Activated naive CD4-positive, alpha-beta T cell treated with anti-CD3 and anti-CD28 coated beads, Interleukin-2, amount 10 ng/mL, durations not matched to agents 7 days and 5 days (primary cell): ENCODE data around the gene FAAP20.

Experiments used
- CTCF ChIA-PET: fragments of 350-600 bp; sonication (Branson Sonifier 250); formaldehyde crosslinking; loops from one replicate; lab custom pipeline; 2021; ENCODE audit warnings: antibody characterized with exemption; lab: Charles Lee
- DNase-seq: peaks from one replicate; pipeline ENCODE4 v3.0.0-alpha.2; 2020
- H3K27ac Mint-ChIP-seq: one replicate; pipeline ENCODE4 v1.8.0; 2021; ENCODE audit warnings: mild to moderate bottlenecking, moderate library complexity, mixed read lengths
- H3K27me3 Mint-ChIP-seq: one replicate; pipeline ENCODE4 v1.8.0; 2021; ENCODE audit warnings: mild to moderate bottlenecking, mixed read lengths
- H3K36me3 Mint-ChIP-seq: one replicate; pipeline ENCODE4 v1.8.0; 2021; ENCODE audit warnings: mixed read lengths
- H3K4me1 Mint-ChIP-seq: one replicate; pipeline ENCODE4 v1.8.0; 2021; ENCODE audit warnings: mixed read lengths
- H3K4me3 Mint-ChIP-seq: one replicate; pipeline ENCODE4 v1.8.0; 2021; ENCODE audit warnings: mild to moderate bottlenecking, moderate library complexity, mixed read lengths
- H3K9me3 Mint-ChIP-seq: one replicate; pipeline ENCODE4 v1.8.0; 2021; ENCODE audit warnings: mixed read lengths

FAAP20 gene

GRCh38 chr1:2226525-2227345 is 32.2 kb upstream of the FAAP20 start:
- Mint-ChIP-seq H3K36me3 (peaks cover 25% of the 10 kb centered on the region), H3K4me1 (peaks cover 12% of the 10 kb centered on the region), H3K27ac (peak overlapping the region; percentile 26), H3K9me3 (no peaks in the 10 kb centered on the region), H3K4me3 (peak overlapping the region; percentile 56), H3K27me3 (peaks cover 42% of the 10 kb centered on the region)
- DNase-seq = no peak
- CTCF ChIA-PET = interaction anchor here (0.7 kb wide), 1 partner anchor 24 kb away, joined by 3 read pairs; no protein-coding TSS in a partner anchor

DNA sequence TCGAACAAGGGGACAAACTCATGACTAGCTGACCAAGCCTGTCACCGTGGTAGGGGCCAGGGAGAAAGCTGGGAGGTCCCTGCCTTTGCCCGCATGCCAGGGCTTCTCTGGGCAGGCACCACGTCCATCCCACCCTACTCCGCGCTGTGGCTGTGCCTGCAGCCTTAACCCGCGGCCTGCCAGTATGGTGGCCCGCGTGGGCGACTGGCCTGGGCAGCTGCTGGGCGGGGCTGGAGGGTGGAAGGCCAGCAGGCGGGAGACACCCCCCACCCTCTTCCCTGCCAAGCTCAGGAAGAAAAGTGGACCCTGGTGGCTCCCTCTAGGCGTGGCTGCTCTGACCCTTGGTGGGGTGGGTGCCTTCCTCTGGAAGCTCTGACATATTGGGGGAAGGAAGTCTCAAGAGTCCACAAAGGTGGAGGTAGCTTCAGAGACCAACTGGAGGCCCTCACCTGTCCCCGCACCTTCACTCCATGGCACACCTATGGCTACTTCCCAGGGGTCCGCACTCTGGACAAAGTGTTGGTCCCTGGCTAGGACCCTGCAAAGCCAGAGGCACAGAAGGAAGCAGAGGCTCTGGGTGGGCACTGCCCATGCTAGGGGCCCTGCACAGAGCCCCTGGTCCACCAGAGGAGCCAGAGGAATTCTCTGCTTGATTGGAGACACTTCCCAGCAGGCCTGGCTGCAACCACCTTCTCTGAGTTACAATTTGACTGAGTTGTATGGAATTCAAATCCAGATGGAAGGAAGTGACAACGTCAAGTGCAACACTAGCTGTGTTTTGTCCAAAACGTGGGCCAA is 30.3 kb upstream of the FAAP20 start:
- Mint-ChIP-seq H3K27ac (peak overlapping the region; percentile 49), H3K27me3 (peaks cover 60% of the 10 kb centered on the region), H3K36me3 (peaks cover 10% of the 10 kb centered on the region), H3K4me3 (no peak overlapping the region), H3K9me3 (no peaks in the 10 kb centered on the region), H3K4me1 (peaks cover 2% of the 10 kb centered on the region)
- CTCF ChIA-PET = interaction anchor here (1.6 kb wide), 1 partner anchor 12 kb away, joined by 6 read pairs; no protein-coding TSS in a partner anchor
- no peak for DNase-seq

DNA sequence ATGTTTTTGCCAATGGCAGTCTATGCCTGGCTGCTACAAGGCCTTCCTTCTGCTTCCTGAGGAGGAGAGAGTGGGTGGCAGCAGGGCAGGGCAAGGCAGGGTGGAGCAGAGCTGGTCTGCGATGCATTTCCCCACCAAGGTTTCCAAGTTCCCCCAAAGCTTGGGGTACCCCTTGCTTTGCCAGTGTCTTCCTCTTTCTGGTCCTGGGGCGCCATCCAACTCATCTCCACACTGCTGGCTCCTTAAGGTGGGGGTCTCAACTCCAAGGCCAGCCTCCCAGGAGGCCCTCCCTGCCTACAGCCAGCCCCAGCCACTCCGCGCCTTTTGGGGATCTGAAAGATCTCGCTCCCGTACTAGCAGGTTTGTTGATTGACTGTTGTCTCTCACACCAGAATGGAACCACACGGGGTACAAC is 29.6 kb upstream of the FAAP20 start:
- DNase-seq = no peak
- Mint-ChIP-seq H3K27ac (no peak overlapping the region), H3K9me3 (peaks cover 2% of the 10 kb centered on the region), H3K4me3 (no peak overlapping the region), H3K27me3 (peaks cover 61% of the 10 kb centered on the region), H3K36me3 (peaks cover 3% of the 10 kb centered on the region), H3K4me1 (peaks cover 2% of the 10 kb centered on the region)
- CTCF ChIA-PET = interaction anchor here (1.6 kb wide), 1 partner anchor 12 kb away, joined by 6 read pairs; no protein-coding TSS in a partner anchor

- H3K9me3 Mint-ChIP-seq = peaks cover 9% of the 10 kb centered on the region
- H3K36me3 Mint-ChIP-seq = no peaks in the 10 kb centered on the region
- CTCF ChIA-PET = interaction anchor here (0.6 kb wide), 1 partner anchor 168 kb away, joined by 3 read pairs; no protein-coding TSS in a partner anchor
- DNase-seq = no peak
- peaks cover 80% of the 10 kb centered on the region for H3K27me3 Mint-ChIP-seq
- peaks cover 1% of the 10 kb centered on the region for H3K4me1 Mint-ChIP-seq
- no peak overlapping the region for H3K27ac Mint-ChIP-seq
- no peak overlapping the region for H3K4me3 Mint-ChIP-seq
Observed at GRCh38 chr1:2221271-2221670, 26.7 kb upstream of the FAAP20 start.

- Mint-ChIP-seq H3K9me3 (peaks cover 9% of the 10 kb centered on the region), H3K36me3 (no peaks in the 10 kb centered on the region), H3K4me1 (peaks cover 13% of the 10 kb centered on the region), H3K27me3 (peaks cover 52% of the 10 kb centered on the region), H3K4me3 (no peak overlapping the region), H3K27ac (no peak overlapping the region)
- CTCF ChIA-PET = no interaction called here
- no peak for DNase-seq
Observed at GRCh38 chr1:2216767-2217058, 22.1 kb upstream of the FAAP20 start.

DNA sequence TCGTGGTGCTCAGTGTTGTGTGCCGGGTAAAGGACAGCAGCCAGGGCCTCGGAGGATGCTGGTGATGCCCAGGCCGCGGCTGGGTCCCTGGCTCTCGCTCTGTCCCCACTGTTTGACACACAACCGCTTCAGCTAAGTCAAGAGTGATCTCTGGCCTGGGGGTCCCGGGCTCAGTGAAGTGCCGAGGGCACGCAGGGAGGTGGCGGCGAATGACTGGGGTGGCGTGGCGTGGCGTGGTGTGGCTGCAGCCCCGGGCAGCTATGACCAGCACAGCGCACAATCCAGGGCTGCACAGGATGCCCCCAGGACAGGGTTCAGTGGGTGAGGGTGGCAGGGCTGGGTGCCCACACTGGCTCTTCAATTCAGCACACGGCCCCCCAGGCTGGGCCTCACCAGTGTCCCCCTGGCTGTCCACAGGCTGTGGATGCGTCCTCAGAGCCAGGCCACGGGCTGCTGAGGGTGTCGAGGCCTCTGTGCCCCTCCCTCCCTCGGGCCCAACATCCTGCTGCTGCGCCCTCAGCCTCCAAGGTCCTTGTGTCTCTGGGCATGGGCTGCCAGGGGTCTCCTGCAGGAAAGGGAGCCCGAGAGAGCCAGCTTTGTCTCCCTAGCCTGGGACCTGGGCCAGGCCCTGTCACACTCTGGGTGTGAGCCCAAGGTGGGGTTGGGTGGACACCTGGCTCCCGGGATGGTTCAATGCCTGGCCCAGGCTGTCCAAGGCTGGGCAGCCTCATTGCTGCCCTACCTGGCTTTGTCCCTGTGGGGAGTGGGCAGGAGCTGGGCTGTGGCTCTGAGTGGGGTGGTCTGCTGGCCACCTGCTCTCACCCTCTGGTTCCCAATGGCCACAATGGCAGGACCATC is 21.6 kb upstream of the FAAP20 start:
- Mint-ChIP-seq H3K4me1 (peaks cover 13% of the 10 kb centered on the region), H3K27me3 (peaks cover 48% of the 10 kb centered on the region), H3K9me3 (peaks cover 9% of the 10 kb centered on the region), H3K4me3 (no peak overlapping the region), H3K27ac (no peak overlapping the region), H3K36me3 (no peaks in the 10 kb centered on the region)
- CTCF ChIA-PET = no interaction called here
- no peak for DNase-seq

GRCh38 chr1:2215329-2215728 is 20.8 kb upstream of the FAAP20 start:
- H3K9me3 Mint-ChIP-seq = peaks cover 9% of the 10 kb centered on the region
- DNase-seq = no peak
- CTCF ChIA-PET = no interaction called here
- no peaks in the 10 kb centered on the region for H3K36me3 Mint-ChIP-seq
- H3K27me3 Mint-ChIP-seq = peaks cover 40% of the 10 kb centered on the region
- peaks cover 13% of the 10 kb centered on the region for H3K4me1 Mint-ChIP-seq
- no peak overlapping the region for H3K4me3 Mint-ChIP-seq
- H3K27ac Mint-ChIP-seq = no peak overlapping the region

DNA sequence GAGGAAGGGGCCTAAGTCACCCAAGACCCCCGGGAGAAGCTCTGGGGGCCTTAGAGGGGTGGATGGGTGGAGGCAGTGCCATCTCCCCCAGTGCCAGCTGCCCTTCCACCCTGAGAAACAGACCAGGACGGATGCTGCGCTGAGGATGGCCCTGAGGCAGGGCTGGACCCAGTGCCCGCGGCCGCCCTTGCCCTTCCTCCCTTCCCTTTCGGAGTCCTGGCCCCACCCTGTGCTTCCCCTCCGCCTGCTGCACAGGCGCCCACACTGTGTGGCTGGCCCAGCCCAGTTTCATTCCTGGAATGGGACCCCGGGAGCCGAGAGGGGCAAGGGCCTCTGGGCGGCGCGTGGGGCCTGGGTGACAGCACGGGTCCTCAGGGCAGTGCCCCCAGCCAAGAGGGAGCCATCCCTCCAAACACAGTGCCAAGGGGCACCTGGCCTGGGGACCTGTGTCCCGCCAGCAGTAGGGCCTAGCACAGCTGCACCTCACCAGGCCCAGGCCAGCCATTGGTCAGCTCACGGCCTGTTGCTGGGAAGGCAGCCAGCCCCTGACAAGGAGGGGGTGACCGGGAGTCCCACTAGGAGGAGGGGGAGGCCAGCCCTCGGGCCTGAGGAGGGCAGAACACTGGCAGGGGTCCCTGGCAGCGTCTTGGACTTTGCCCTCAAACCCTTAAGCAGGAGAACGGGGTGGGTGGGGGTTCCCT is 20.1 kb upstream of the FAAP20 start:
- no peak for DNase-seq
- Mint-ChIP-seq H3K4me1 (peaks cover 13% of the 10 kb centered on the region), H3K4me3 (no peak overlapping the region), H3K27me3 (peaks cover 39% of the 10 kb centered on the region), H3K27ac (no peak overlapping the region), H3K36me3 (no peaks in the 10 kb centered on the region), H3K9me3 (peaks cover 9% of the 10 kb centered on the region)
- CTCF ChIA-PET = interaction anchor here (1.0 kb wide), 1 partner anchor 165 kb away, joined by 3 read pairs; no protein-coding TSS in a partner anchor

DNA sequence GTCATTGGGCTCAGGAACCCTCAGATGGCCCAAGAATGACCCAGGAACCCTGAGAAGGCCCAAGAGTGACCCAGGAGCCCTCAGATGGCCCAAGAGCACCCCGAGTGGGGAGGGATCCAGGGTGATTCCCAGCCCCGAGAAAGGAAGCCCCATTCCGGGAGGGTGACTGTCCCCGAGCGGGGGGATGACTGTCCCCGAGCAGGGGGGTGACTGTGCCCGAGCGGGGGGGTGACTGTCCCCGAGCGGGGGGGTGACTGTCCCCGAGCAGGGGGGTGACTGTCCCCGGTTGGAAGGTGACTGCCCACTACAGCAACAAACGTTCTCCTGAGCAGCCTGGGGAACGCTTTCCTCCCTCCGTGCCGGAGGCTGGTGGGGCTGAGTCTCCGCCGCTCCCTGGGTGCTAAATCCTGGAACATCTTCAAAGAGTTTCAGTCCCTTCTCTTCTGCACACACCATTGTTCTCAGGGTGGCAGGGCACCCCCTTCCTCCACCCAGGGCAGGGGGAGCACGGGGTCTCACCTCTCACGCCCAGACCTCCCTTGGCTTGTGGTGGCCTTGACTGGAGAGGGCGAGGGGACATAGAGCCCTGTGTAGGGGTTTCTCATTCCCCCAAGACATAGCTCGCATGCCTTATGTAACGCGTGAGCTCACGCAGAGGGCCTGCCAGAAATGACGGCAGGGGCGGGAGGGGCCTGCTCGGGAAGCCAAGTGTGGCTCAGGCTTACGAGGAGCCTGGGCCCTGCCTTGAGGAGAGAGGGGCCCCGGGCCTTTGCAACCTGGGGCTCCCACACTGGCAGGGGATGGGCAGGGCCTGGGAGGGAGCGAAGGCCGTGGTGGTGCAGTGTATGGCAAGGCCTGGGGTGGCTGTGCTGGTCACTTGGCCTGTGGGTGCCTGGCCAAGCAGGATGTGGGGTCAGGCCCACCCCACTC is 19.3 kb upstream of the FAAP20 start:
- Mint-ChIP-seq H3K4me3 (no peak overlapping the region), H3K4me1 (peaks cover 13% of the 10 kb centered on the region), H3K27ac (no peak overlapping the region), H3K9me3 (peaks cover 4% of the 10 kb centered on the region), H3K27me3 (peaks cover 41% of the 10 kb centered on the region), H3K36me3 (no peaks in the 10 kb centered on the region)
- CTCF ChIA-PET = interaction anchor here (1.0 kb wide), 1 partner anchor 166 kb away, joined by 3 read pairs; no protein-coding TSS in a partner anchor
- DNase-seq = no peak

DNA sequence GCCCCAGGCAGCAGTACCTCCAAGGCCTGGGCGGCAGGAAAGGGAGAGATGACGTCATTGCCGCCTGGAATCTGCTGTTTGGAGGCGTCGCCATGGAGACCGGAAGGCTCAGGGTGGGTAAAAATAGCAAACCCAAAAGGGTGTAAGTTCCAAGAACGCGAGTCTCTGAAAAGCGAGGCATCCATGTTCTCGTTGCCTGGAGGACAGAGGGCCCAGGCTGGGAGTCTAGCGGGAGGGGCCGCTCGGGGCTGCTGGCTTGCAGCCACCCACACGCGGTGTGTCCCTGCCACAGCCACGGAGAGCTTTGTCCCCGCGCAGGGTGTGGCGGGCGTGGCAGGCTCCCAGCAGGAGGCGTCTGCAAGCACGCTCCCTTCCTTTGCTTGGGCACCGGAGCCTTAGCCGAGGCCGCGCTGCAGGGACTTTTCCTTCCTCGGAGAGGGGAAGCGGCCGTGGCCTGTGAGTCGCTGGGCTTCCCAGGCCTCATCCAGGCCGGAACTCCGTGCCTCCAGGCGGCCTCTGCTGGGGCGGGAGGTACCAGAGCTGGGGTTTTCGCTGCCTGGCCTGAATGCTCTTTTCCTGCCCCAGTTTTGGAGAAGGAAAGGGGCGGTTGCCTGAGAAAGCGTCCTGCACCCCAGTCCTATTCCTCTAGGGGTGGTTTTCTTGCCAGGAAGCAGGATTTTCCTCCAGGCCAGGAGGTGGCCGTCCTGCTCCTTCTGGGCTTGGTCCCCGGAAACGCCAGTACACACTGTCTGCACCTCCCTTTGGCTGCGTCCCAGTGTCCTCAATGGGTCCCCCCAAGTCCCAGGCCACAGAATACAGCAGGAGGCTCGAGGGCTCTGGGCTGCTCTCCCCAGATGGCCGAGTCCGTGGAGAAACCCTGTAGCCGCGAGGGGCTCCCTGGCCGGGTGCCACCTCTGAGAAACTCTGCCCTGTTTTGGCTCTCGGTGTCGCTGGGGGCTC is 18.2 kb upstream of the FAAP20 start:
- DNase-seq = peak; percentile 79
- Mint-ChIP-seq H3K4me1 (peaks cover 13% of the 10 kb centered on the region), H3K36me3 (no peaks in the 10 kb centered on the region), H3K27me3 (peaks cover 36% of the 10 kb centered on the region), H3K4me3 (peak overlapping the region; percentile 26), H3K27ac (peak overlapping the region; percentile 72), H3K9me3 (no peaks in the 10 kb centered on the region)
- CTCF ChIA-PET = interaction anchor here (1.3 kb wide), 1 partner anchor 12 kb away, joined by 6 read pairs; no protein-coding TSS in a partner anchor

GRCh38 chr1:2212274-2212531 is 17.6 kb upstream of the FAAP20 start:
- Mint-ChIP-seq H3K27me3 (peaks cover 36% of the 10 kb centered on the region), H3K9me3 (no peaks in the 10 kb centered on the region), H3K27ac (no peak overlapping the region), H3K4me3 (no peak overlapping the region), H3K4me1 (peaks cover 14% of the 10 kb centered on the region), H3K36me3 (no peaks in the 10 kb centered on the region)
- no peak for DNase-seq
- CTCF ChIA-PET = interaction anchor here (1.3 kb wide), 1 partner anchor 13 kb away, joined by 6 read pairs; no protein-coding TSS in a partner anchor

DNA sequence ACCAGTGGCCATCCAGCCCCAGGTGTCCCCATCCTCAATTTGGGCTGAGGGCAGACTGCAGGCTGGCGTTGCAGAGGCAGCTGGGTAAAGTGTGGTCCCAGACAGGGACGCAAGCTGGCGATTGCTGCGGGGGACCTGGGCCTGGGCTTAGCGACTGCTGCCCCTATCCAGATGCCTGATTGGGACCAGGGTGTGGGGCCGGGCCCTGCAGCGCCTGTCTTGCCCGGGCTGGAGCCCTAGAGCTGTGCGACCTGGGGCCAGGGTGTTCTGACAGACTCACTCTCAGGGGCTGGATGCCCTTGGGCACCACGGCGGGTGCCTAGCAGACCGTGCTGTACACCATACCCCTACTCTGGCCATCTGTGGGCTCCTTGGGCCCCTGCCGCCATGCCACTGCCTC is 16.2 kb upstream of the FAAP20 start:
- CTCF ChIA-PET = interaction anchor here (1.1 kb wide), 1 partner anchor 105 kb away, joined by 4 read pairs; no protein-coding TSS in a partner anchor
- no peaks in the 10 kb centered on the region for H3K9me3 Mint-ChIP-seq
- no peak overlapping the region for H3K27ac Mint-ChIP-seq
- DNase-seq = no peak
- no peak overlapping the region for H3K4me3 Mint-ChIP-seq
- H3K36me3 Mint-ChIP-seq = no peaks in the 10 kb centered on the region
- peaks cover 36% of the 10 kb centered on the region for H3K27me3 Mint-ChIP-seq
- peaks cover 17% of the 10 kb centered on the region for H3K4me1 Mint-ChIP-seq
